CD4-positive, alpha-beta T cell treated with Interferon gamma for 1 hour (primary cell): ENCODE results near the gene GRAMD2B.
"Not testable (repeated sequence)": the region's sequence is repeated elsewhere in the genome, so short reads cannot be mapped to it uniquely, and the experiment has no call there.

ENCODE experiments used
- DNase-seq: peaks from one replicate; pipeline ENCODE4 v3.0.0-alpha.2; 2020

GRAMD2B gene

DNA sequence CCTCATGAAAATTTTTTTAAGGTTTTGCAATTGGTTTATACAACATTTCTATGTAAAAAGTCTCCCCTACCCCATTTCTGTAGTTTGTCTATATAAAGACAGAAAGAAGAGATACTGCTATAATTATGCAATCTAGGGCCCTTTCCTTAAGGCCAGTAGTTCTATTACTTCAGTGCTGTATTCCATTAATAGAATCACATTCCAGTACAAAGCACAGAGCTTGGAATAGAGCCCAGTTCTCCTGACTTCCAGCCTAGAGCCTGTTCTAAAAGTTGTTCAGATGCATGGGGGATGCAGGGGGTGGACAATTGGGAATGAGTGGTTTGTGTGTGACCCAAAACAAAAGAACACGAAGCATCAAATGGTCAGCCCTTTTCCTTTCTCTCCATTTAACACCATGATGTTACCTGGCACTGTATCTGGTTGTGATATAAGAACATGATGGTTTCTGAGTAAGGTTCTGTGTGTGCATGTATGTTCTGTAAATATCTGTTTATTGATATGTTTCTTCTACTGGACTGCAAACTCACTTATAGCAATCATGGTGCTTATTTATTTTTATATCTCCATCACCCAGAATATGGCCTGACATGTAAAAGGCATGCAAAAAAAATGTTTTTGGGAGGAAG lies 8.2 kb upstream of the GRAMD2B start:
- no peak for DNase-seq

GRCh38 chr5:126415789-126416188 lies 7.4 kb upstream of the GRAMD2B start:
- no peak for DNase-seq

GRCh38 chr5:126416266-126416925 lies 6.8 kb upstream of the GRAMD2B start:
- no peak for DNase-seq

DNA sequence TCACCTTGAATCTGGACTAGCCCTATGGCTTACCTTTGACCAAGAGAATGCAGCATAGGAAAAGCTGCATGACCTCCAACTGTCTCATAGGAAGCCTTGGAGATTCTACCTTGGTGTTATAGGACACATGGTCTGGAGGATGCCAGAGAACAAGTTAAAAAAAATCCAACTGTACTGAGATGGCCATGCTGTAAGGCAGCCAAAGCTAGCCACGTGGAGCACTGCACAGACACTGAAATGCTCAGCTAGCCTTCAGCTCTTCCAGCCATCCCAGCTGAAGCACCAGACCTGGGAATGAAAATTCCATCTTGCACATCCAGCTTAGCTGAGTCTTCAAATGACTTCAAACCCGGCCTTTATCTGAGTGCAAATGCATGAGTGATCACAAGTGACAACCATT lies 6.0 kb upstream of the GRAMD2B start:
- DNase-seq = no peak

DNA sequence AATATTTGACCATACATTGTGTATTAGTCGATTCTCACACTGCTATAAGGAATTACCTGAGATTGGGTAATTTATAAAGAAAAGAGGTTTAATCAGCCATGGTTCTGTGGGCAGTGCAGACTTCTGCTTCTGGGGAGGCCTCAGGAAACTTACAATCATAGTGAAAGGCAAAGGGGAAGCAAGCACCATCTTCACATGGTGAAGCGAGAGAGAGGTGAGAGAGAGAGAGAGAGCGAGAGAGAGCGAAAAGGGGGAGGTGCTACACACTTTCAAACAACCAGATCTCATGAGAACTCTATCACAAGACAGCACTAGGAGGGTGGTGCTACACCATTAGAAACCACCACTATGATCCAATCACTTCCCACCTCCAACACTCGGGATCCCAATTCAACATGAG lies 4.1 kb upstream of the GRAMD2B start:
- no peak for DNase-seq

DNA sequence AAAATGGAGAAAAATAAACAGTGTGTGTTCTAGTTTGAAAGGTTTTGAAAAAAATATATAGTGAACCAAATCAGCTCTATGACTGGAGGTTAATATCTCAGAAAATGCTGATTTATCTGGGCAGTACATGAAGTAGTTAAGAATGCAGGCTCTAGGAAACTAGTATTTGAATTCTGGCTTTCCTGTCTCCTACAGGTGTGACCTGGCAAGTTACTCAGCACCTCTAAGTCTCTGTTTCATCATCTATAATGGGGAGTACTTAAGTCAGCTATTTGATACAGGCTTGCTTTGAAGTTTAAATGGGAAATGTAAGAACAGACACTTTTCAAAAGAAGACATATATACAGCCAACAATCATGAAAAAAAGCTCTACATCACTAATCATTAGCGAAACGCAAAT lies 5.2 kb downstream of the GRAMD2B start:
- DNase-seq = no peak

DNA sequence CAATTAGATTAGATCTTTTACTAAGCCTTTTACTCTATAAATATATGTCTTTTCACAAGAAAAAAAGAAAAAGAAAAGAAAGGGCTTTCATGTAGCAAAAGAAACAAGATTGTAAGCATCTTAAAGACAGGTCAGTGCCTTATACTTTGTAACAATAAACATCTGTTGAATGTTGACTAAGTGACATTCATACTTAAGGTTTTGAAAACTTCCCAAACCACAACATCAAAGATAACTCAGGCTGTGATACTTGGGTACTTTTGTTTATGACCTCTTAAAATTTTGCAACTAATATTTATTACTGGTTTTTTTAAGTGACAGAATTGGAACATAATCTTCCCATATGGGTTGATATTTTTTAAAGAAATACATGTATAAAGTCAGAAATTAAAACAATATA lies 7.4 kb downstream of the GRAMD2B start:
- DNase-seq = no peak

DNA sequence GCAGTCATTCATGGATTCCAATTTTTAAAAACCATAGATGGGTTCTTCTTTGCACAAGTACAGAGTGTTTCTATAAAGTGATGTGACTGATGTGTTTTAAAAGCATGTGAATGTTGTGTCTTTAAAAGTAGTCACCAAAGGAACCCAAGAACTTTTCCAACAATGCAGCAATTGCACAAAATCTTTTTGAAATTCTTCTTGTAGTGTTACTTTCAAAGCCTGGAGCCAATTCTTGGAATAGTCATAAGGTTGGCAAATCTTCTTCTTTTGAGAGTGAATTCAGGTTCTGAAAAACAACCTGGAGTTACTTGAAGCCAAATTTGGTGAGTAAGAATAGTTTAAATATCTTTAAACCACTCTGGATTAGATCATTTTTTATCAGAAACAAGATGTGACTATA lies 10.5 kb downstream of the GRAMD2B start:
- no peak for DNase-seq

- no peak for DNase-seq
Measured at GRCh38 chr5:126435261-126435660, 12.1 kb downstream of the GRAMD2B start.

- no peak for DNase-seq
Measured at GRCh38 chr5:126435714-126436113, 12.5 kb downstream of the GRAMD2B start.

DNA sequence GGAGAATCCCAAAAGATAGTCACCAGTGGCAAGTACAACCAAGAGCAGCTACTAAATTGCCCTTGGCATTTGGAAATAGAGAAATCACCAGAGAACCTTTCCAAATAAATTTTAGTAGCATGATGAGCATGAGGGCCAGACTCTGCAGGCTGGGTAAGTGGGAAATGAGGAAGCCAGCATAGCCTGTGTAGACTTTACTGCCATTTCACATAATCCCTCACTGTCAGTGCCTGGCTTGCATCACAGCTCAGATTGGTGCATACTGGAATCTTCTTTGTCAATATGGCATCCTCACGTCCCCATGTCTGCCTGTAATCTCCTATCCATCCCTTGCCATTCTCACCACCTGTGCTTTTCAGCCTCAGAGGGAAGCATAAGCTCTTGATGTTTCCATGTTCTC lies 14.5 kb downstream of the GRAMD2B start:
- DNase-seq = no peak

DNA sequence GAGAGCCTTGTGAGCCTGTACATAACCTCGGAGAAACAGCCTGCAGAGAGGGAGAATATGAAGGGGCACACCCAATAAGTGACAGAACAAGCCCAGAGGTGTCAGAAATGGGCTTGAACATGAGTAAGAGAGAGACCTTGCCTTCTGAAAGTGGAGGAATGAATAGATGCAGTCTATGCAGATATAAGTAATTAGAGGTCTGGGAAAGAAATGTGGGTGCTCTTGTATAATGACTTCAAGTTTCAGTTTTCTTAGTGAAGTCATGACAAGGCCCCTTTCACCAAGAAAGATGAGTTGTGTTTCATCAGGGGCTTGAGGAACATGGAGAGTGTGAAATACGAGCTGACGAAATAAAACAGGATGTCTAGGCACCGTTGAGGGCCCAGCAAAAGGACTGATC lies 15.1 kb downstream of the GRAMD2B start:
- no peak for DNase-seq

GRCh38 chr5:126438868-126439267 lies 15.7 kb downstream of the GRAMD2B start:
- no peak for DNase-seq

GRCh38 chr5:126439724-126440123 lies 16.5 kb downstream of the GRAMD2B start:
- not testable (repeated sequence) for DNase-seq

- DNase-seq = no peak
Measured at GRCh38 chr5:126441230-126441629, 18.0 kb downstream of the GRAMD2B start.

GRCh38 chr5:126443374-126443851 lies 20.2 kb downstream of the GRAMD2B start:
- no peak for DNase-seq

DNA sequence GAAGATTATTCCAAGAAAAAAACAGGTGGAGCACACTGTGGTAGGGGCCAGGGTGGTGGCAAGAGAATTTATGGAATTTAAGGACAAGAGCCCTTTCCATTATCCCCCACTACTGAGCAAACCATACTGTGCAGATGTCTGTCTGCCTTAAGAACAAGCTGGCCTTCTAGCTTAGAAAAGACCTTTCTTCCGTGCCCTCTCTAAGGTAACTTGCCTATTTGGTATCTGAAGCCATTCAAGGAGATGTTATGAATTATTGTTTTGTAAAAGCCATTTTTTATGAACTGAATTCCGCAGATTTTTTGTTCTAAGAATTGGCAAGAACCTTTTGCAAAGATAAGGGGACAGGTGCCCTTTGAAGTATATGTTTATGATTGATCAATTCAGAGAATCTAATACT lies 20.9 kb downstream of the GRAMD2B start:
- DNase-seq = no peak

DNA sequence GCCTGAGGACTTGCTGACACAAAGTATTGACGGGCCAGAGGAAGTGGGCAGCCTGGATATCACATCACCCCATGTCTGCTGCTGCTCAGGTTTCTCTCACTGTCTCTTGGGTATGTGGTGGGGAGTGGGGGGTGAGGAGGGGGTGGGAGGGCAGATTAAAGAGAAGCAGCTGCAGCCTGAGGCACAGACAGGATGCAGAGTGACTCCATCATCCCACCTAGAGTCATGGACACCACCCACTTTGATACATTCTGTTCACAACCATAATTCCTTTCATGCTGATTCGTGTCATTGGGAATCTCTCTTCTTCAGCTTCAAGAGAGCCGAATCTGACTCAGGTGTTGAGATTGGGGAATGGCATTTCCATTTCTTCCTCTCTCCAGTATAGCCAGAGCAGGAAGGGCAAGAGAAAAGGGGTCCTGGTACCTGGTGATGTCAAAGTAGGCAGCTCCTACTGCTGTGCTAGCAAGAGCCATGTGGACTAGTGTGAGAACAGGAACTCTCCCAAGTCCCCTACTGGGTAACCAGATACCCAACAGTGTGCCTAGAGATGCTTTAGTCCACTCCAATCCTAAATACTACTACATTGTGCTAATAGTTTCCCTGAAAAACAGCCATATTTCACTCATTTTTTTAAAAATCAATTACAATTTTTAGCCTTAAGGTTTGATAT lies 22.4 kb downstream of the GRAMD2B start:
- no peak for DNase-seq

- DNase-seq = no peak
Measured at GRCh38 chr5:126446498-126447224, 23.5 kb downstream of the GRAMD2B start.

- DNase-seq = no peak
Measured at GRCh38 chr5:126448720-126449119, 25.5 kb downstream of the GRAMD2B start.

GRCh38 chr5:126449751-126450271 lies 26.6 kb downstream of the GRAMD2B start:
- DNase-seq = peak; percentile 66

DNA sequence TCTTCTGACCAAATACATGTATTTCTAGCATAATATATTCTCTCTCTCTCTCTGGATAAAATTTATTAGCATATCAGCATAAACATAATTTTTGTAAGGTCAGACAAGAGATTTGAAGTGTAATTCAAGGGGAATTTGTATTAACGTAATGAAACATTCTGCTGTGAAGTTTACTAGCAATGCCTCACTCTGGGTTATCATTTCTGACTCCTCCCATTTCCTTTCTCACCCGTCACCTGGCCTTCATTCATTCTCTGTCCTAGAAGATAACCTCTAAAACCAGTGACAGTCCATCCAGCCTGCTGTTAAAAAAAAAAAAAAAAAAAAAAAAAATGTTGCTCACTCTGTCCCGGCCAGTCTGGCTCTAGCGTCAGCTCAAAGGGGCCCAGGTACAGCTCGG lies 27.1 kb downstream of the GRAMD2B start:
- DNase-seq = peak; percentile 28

- no peak for DNase-seq
Measured at GRCh38 chr5:126450907-126451306, 27.7 kb downstream of the GRAMD2B start.
